Fibroblast of lung (primary cell): ENCODE measurements around the gene LY6G6F.

Experiments
- CTCF ChIP-seq, 2 donors: IDR thresholded peaks in 1 of 2; conservative IDR thresholded peaks in 1 of 2; 1 replicate in 1 of 2; 2 replicates in 1 of 2; pipeline ENCODE4 v1.5.1; 2011 to 2012; ENCODE audit warnings: low read length in 2 of 2, control low read depth in 1 of 2, inconsistent platforms in 1 of 2, low read depth in 1 of 2, mild to moderate bottlenecking in 1 of 2
- EZH2 ChIP-seq: IDR thresholded peaks from 2 replicates; pipeline ENCODE4 v1.5.1; 2012; ENCODE audit warnings: low read length, control low read depth, mild to moderate bottlenecking; ENCODE audit errors: missing control alignments

GRCh38 chr6:31750411-31751022 lies 43.9 kb downstream of the LY6G6F start:
- no peak for TF ChIP-seq CTCF (conservative IDR thresholded peaks at IDR 0.05 in 1 of 2, IDR thresholded peaks at IDR 0.05 in 1 of 2; ENCODE audit: low read depth in 1 of 2, low read length in 2 of 2)
- TF ChIP-seq EZH2 = no peak
